Inflammatory macrophage (primary cell): ENCODE data around the gene CCDC102A.
"Not testable (repeated sequence)": the region's sequence is repeated elsewhere in the genome, so short reads cannot be mapped to it uniquely, and the experiment has no call there.

Experiments
- DNase-seq, 2 donors: peaks; one replicate each; pipeline ENCODE4 v3.0.0-alpha.2; 2020 to 2022

CCDC102A gene

DNA sequence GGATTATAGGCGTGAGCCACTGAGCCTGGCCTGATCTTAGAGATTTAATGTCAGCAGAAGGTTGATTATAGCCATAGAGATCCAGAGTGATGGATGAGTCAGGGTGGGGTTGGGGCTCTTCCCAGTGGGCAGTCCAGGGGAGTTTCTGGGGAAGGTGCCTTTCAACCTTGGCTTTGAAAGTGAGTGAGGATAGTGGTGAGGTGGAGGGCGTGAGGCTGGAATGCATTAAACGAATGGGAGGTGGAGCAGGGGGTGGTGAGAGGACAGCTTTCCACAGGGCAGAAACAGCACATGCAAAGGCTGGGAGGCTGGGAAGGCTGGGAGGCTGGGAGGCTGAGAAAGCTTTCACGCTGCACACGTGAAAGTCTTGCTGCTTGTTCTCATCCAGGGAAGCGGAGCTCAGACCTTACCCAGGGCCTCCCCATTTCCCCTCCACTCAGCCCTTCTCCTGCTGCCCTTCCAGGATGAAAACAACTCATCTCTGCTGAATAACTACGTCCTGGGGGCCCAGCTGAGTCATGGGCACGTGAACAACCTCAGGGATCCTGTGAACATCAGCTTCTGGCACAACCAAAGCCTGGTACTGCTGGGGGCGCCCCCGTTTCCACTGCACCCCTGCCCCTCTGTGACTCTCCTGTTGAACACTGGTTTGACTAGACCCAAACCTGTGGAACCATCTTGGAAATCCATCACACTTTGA is 28.4 kb upstream of the CCDC102A start:
- no peak for DNase-seq

DNA sequence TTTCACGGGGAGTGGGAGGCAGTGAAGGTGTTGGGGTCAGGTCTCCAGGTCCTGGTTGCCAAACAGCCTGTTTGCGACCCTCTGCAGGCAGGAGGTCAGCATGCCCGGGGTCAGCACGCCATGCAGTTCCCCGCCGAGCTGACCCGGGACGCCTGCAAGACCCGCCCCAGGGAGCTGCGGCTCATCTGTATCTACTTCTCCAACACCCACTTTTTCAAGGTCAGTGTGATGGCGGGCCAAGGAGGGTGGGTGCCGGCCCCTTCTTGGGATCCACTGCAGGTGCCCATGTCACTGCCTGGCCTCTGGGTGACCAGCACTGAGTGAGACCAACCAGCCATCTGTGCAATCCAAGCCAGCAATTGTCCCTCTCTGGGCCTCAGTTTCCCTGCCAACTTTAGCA is 27.4 kb upstream of the CCDC102A start:
- no peak for DNase-seq

DNA sequence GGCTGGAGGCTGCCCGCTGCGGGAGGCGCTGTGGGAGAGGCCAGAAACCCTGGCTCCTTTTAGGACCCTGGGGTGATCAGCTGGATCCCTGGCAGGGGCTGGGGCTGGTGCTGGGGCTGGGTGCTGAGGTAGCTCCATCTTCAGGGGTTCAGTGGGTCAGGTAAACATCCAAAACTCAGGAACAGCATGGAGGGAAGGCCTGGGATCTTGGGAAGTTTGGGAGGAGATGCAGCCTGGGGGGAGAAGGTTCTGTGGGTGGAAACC is 27.0 kb upstream of the CCDC102A start:
- no peak for DNase-seq

DNA sequence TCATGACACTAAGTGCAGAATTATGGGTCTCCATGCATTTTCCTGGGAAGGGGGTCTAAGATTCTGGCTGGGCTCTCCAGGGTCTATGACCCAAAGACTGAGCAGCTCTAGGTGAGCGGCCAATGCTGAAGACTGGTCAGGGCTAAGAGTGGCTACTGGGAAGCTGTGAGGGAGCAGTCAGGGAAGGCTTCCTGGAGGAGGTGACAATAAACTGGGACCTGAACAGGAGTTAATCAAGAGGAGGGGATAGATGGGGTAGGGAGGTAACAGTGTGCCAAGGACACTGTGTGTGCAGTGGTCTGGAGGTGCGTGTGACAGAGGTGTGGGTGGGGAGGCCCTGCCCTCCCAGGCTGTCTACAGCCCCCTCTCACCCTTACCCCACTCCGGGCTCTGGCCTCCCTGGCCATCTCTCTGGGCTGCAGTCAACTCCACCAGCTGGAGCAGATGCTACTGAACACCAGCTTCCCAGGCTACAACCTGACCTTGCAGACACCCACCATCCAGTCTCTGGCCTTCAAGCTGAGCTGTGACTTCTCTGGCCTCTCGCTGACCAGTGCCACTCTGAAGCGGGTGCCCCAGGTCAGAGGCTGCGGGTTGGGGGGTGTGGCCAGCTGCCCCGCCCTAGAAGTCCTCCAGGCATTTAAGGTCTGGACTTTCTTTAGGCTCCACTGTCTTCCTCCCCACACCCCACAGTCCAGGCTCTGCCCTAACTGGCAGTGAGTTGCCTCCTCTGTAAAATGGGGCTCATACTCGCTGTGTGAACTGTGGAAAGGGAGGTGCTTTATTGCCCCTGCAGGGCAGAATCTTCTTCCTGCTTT is 26.5 kb upstream of the CCDC102A start:
- no peak for DNase-seq

DNA sequence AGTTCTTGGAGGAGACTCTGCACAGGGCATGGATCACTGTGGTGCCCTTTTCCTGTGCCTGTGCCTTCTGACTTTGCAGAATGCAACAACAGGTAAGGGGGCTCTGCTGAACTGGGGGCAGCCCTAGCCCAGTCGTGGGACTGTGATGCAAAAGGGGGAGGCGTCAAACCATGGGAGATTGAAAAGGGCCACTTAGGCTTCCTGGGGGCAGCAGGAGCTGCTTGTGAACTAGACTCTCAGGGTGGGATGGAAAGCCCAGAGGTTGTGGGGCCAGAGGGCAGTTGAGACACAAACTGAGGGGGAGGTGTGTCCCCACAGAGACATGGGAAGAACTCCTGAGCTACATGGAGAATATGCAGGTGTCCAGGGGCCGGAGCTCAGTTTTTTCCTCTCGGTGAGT is 25.7 kb upstream of the CCDC102A start:
- no peak for DNase-seq

DNA sequence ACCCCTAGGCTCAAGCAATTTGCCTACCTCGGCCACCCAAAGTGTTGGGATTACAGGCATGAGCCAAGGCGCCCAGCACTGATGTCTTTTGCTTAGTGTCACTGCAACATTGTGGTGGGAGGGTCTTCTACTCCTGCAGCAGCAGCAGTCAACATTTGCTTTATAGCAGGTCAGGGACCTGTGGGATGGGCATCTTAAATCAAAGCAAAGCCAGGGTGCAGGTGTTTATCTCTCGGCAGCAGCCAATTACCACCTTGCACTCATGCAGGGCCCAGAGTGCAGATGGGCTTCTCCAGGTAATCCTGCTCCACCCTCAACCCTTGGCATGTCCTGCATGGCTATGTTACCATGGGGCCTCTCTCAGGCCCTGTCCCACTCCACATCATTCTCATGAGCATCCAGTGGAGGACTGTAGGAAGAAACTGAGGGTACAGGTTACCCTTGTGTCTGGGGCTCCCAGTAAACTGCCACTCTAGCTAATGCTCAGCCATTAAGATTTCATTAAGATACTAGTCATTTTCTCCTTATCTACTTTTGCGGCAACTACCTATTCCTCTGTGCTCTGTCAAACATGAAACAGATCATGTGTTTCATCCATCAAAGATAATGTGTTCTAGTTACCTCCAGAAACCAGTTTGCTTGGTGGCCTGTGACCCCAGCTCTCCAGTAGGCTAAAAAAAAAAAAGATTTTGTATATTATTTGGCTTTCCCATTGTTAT is 22.9 kb upstream of the CCDC102A start:
- no peak for DNase-seq

DNA sequence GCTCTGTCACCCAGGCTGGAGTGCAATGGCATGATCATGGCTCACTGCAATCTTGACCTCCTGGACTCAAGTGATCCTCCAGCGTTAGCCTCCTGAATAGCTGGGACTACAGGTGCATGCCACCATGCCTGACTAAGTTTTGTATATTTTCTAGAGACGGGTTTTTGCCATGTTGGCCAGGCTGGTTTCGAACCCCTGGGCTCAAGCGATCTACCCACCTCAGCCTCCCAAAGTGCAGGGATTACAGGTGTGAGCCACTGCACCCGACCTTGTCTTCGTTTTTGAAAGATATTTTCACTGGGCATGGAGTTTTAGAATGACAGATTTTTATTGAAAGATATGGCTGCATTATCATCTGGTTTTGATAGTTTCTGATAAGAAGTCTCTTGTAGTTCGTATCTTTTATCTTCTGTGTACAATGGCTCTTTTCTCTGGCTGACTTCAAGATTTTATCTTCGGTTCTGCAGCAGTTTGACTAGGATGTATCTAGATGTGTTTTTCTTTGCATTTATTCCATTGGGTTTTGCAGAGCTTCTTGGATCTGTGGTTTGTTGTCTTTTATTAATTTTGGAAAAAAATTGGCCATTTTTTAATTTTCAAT is 20.7 kb upstream of the CCDC102A start:
- DNase-seq: no peak

GRCh38 chr16:57555831-57556230 is 19.5 kb upstream of the CCDC102A start:
- peak in 1 of 2 donors; percentile 13 for DNase-seq

- no peak for DNase-seq
These were observed 14.7 kb upstream of the CCDC102A start for GRCh38 chr16:57551057-57551456.

DNA sequence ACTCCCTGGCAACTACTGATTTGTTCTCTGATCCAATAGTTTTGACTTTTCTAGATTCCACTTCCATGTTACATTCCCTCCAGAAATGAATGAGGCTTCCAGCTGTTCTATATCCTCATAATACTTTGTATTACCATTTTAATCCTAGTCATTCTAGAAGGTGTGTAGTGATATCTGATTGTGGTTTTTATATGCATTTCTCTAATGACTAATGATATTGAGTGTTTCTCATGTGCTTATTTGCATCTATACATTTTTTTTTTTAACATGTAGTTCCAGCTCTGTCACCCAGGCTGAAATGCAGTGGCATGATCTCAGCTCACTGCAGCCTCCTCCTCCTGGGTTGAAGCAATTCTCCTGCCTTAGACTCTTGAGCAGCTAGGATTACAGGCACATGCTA is 13.4 kb upstream of the CCDC102A start:
- DNase-seq: no peak

- DNase-seq: no peak
These were observed 12.0 kb upstream of the CCDC102A start for GRCh38 chr16:57548408-57548807.

- DNase-seq: not testable (repeated sequence)
These were observed 11.2 kb upstream of the CCDC102A start for GRCh38 chr16:57547524-57547923.

- DNase-seq: peak; percentile 91
These were observed 7.8 kb upstream of the CCDC102A start for GRCh38 chr16:57544124-57544653.

DNA sequence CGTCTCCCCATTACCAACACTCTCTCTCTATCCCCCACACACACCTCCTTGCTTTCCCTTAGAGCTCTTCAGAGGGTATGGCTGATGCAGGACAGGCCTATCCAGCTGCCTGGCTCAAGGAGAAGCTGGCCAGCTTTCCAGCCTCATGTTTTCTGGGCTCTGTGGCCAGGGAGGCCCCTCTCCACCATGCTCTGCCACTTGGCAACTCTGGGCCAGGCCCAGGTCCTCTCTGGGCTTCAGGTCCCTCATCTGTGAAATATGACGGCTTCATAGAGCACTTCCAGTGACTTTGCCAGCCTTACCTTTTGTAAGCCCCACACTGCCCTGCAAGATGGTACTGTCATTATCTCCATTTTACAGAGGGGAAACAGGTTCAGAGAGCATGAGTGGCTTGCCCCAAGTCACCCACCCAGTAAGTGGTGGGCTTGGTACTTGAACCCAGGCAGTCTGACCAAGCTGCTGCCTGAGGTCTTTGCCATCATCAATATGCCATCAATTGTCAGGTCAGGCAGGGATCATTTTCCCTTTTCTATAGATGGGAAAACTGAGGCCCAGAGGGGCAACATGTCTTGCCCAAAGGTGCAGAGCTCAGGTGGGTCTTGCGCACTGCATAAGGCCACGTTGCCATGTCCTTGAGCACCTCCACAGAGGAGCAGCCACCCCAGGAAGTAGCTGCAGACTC is 5.5 kb upstream of the CCDC102A start:
- no peak for DNase-seq

DNA sequence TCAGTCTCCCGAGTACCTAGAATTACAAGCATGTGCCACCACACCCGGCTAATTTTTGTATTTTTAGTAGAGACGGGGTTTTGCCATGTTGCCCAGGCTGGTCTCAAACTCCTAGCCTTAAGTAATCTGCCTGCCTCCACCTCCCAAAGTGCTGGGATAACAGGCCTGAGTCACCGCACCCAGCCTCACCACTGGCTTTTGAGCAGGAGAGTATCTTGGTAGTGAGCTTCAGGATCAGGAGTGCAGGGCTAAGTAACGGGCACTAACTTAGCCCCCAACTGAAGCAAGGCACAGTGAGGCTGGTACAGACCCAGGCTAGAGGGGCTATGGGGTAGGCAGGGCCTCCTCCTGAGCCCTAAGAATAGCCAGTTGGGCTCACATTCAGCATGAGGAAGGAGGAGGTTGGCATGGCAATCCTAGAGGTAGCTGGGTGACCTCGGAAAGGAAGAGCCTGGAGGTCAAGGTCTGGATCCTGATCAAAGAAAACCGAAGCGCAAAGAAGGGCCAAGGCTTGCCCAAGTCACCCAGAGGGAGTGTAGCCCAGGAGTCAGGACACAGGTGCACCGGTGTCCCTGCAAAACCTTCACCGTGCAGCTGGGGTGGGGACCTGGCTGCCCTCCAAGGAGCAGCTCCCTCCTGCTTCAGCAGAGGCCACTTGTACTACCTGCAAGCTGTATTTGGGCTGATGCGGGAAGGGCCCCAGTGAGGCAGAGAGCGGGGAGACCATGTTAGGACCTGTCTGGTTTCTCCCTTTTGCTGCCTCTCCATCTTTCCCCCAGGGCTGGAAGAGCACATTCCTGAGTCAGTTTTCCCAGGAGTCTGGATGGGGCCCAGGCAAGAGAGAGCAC is 4.8 kb upstream of the CCDC102A start:
- no peak for DNase-seq

DNA sequence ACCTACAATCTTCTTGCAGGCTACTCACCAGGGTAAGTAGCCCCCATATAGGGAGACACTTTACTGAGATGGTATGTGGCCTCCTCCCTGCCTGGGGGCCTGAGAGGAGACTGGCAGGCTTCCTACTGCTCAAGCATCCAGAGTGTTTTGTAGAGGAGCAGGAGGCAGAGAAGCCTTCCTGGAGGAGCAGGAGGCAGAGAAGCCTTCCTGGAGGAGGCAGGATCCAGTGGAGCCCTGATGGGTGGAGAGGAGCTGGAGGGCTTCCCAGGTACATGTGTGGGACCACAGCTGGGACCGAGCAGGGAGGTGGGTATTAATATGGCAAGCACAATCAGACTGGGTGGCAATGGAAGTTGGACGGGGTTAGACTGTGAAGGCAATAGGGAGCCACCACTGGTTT is 4.0 kb upstream of the CCDC102A start:
- no peak for DNase-seq

- peak; percentile 21 to 37 for DNase-seq
These were observed 2.9 kb upstream of the CCDC102A start for GRCh38 chr16:57539072-57539796.

DNA sequence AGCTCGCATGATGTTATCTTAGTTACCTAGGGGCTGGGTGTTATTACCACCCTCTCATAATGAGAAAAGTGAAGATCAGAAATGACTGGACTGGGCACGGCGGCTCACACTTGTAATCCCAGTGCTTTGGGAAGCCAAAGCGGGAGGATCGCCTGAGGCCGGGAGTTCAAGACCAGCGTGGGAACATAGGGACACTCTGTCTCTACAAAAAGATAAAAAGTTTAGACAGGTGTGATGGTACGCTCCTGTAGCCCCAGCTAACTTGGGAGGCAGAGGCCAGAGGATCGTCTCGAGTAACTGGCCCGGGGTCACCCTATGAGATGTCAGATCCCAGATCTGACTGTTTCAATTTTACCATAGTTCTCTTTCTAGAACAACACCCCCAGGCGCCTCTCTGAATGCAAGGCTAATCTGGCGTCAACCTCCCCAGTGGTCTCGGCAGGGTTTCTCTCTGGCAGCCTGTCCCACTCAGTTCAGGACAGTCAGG is 1.9 kb upstream of the CCDC102A start:
- DNase-seq: no peak

GRCh38 chr16:57537581-57538234 is 1.3 kb upstream of the CCDC102A start:
- peak; percentile 49 to 50 for DNase-seq

DNA sequence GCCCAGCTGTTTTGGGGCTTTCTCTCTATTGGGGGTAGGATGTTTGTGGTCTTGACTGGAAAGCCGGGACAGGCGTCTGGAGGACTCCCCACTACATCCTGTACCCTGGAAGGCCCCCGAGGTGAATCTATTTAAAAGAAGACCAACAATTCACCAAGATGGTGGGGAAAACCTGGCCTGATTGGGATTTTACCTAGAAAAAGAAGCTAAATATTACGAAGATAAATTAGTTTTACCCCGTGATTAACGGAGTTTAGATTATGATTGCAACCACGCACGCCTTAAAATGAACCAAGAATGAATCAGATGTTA is 779 bp upstream of the CCDC102A start:
- no peak for DNase-seq
